ENCODE measurements around the gene RALGPS1.

Gene RALGPS1

DNA sequence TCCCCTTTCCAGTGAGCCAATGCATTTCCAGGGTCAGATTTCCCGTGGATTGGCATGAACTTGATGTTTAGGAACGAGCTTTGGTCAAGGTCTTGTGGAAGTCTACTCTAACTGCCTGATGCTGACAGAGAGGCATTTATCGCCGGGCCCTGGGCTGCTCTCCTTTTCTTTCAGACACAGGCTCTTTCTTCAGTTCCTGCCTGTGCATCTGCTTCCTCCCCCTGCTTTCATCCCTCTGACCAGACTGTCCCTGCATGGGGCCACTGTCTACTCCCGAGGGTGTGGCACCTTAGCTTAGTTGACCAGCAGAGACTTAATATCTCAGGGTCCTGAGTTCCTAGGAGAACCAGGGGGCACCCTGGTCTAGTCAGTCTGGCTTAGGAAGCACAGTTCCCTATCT, 41.2 kb downstream of the RALGPS1 start:
- no peak for DNase-seq (ENCODE audit: low read depth, low spot score)

DNA sequence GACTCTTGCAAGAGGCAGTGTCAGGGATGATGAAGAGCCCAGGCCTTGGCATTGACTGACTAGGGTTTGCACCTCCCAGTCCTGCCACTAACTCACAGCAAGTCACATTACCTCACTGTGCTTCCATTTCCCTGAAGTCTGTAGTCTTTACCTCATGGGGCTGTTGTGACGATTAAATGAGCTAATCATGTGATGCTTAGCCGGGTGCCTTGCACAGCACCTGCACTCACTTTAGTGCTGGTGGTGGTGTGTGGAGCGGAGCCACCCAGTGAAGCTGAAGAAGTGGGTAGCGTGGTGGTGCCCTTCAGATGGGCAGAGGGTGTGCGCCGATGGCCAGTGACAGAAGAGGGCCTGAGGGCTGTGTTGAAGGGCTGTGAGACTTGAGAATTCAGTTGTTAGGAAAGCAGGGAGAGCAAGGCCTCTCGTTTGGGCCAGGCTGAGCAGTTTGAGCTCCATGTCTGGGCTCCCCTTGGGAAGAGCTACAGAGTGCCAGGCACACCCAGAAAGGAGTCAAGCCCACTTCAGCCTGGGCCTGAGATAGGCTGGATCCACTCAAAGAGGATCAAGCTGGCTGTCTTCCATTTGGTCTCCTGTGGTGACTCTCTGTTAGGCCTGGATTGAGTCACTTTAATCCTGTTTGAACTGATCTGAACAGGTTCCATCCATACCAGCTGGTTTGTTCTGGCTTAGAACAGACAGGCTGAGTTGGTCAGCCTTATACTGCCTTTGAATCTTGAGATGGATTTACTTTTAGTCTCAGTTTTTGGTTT, 42.5 kb downstream of the RALGPS1 start:
- no peak for DNase-seq (ENCODE audit: low read depth, low spot score)

GRCh38 chr9:126957687-126958053, 43.1 kb downstream of the RALGPS1 start:
- no peak for DNase-seq (ENCODE audit: low read depth, low spot score)

DNA sequence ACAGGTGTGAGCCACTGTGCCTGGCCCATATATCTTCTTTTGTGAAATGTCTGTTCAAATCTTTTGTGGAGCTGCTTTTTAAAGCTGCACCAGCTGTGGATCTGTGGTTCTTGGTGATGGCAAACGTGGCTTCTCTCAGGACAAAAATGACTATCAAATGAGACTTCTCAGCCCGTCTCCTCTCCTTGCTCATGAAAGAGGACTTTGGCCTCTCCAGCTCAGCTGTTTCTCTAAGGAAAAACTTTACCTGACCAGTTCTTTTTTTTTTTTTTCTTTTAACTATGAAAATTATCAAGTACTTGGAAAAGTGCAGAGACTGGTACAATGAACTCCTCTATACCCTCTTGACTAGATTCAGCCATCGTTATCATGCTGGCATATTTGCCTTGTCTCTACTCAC, 44.8 kb downstream of the RALGPS1 start:
- no peak for DNase-seq (ENCODE audit: low read depth, low spot score)

DNA sequence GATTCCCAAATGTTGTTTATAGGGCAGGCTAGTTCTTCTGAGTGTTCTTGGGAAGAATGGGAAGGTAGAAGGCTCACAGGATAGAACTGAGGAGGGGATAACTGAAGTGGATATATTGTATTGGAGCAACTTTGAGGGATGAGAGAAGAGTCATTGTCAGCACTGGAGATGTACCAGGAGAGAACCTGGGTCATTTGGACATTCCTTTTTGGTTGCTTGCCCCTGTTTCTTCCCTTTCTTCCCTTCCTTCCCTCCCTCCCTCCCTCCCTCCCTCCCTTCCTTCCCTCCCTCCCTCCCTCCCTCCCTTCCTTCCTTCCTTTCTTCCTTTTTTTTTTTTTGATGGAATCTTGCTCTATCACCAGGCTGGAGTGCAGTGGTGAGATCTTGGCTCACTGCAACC, 45.3 kb downstream of the RALGPS1 start:
- no peak for DNase-seq (ENCODE audit: low read depth, low spot score)

- DNase-seq (ENCODE audit: low read depth, low spot score) = no peak
These were observed 47.8 kb downstream of the RALGPS1 start for GRCh38 chr9:126962336-126962735.

DNA sequence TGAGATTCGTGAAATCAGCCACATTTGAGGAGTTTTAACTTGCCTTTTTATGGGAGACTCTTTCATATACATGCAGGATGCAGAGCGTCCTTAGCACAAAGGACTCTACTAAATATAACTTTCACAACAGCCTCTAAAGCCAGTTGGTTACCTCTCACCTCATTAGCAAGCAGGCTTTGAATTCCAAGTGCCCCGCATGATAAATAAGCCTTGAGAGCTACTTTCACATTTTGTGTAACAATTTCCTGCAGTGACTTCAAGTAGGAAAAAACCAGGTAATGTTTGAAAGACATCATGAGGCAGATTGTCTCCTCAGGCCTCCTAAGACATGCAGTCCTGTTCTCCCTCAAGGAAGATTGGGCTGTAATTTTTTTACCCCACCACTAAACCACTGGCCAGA, 50.5 kb downstream of the RALGPS1 start:
- no peak for DNase-seq (ENCODE audit: low read depth, low spot score)

- DNase-seq (ENCODE audit: low read depth, low spot score) = no peak
These were observed 51.2 kb downstream of the RALGPS1 start for GRCh38 chr9:126965541-126966428.

GRCh38 chr9:126971261-126971660, 56.7 kb downstream of the RALGPS1 start:
- DNase-seq (ENCODE audit: low read depth, low spot score) = no peak

- DNase-seq (ENCODE audit: low read depth, low spot score) = no peak
These were observed 59.3 kb downstream of the RALGPS1 start for GRCh38 chr9:126973651-126974529.

DNA sequence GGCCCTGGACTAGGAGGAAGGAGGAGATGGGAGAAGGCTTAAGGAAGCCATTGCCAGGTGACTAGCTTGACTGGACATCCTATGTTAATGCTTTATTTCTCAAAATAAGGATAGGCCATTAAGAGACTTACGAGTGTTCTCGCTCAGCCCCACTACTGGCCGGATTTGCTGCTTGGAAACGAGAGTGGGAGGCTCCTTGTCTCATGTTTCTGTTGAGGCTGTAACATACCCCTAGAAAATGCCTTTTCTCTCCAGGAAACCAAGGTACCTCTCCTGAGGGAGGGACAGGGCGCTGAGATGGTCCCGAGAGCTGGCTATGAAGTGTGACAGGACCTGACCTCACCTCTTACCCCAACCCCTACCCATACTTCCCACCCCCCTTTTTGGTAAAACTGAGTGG, 60.0 kb downstream of the RALGPS1 start:
- no peak for DNase-seq (ENCODE audit: low read depth, low spot score)

DNA sequence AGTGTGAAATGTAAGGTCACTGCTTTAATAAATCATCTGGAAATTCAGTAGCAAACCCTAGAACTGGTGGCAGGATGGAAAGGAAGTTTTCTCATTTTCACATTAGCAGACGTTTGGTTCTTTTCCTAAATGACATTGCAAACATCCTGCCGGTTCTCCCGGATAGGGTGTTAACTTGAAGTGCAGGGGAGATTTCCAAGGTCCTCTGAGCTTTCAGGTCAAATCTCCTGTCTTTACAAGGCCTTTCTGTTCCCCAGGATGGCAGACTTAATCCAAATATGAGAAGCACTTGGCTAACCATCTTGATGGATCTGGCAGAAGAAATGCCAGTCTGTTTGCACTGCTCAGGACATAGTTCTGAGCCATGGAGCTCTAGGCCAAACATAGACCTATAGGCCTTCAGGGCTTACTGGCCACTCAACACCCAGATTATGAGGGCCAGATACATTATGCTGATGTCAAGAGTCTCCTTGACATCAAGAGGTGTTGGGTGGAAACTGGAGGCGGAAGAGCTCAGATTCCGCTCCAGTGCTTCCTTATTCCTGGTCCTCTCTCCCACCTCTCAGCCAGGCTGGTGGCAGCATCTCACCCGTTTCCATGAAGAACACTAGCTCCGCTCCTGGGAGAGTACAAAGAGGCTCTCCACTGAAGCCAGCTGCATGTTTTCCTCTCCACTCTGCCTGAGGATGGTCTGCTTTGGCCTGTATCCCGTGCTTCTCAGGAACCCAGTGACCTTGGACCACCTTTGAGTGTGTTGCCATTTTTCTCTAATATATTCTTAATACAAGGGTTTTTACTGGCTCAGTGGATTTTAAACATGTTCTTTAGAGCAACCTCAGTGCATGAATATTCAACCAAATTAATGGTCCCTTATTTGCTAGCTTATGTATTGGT, 61.0 kb downstream of the RALGPS1 start:
- no peak for DNase-seq (ENCODE audit: low read depth, low spot score)

DNA sequence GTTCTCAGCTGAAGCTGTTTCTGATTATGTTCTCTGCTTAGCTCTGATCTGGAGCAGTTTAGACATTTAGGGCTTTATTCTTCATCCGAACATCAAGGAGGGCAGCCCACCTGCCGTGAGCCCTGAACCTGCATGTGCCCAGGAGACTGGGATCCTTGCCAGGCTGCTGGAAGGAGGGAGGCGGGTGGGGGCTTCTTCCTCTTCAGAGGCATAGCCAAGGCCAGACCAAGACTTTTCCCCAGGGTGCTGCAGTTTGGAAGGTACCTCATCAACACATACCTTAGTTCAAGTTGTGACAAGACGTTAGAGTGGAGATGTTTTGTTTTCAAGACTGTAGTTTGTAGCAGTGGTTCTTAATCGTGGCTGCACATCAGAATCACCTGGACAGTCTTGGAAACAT, 64.9 kb downstream of the RALGPS1 start:
- DNase-seq (ENCODE audit: low read depth, low spot score) = no peak

DNA sequence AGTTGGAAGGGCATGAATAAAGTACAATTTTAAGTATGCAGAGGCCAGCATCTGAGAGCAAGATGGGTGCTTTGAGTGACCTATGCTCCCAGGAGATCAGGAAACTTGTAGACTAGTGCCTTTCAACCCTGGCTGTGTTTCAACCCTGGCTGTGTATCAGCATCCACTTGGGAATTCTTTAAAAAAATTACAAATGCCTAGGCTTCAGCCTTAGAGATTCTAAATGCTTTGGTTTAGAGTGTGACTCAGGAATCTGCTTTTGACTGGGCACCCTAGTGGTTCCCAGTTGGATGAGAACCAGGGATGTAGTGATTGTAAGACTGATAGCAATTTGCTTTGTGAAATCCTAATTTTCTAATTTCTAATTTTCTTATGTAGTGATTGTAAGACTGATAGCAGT, 65.6 kb downstream of the RALGPS1 start:
- no peak for DNase-seq (ENCODE audit: low read depth, low spot score)

GRCh38 chr9:126981218-126981617, 66.6 kb downstream of the RALGPS1 start:
- DNase-seq (ENCODE audit: low read depth, low spot score) = no peak

DNA sequence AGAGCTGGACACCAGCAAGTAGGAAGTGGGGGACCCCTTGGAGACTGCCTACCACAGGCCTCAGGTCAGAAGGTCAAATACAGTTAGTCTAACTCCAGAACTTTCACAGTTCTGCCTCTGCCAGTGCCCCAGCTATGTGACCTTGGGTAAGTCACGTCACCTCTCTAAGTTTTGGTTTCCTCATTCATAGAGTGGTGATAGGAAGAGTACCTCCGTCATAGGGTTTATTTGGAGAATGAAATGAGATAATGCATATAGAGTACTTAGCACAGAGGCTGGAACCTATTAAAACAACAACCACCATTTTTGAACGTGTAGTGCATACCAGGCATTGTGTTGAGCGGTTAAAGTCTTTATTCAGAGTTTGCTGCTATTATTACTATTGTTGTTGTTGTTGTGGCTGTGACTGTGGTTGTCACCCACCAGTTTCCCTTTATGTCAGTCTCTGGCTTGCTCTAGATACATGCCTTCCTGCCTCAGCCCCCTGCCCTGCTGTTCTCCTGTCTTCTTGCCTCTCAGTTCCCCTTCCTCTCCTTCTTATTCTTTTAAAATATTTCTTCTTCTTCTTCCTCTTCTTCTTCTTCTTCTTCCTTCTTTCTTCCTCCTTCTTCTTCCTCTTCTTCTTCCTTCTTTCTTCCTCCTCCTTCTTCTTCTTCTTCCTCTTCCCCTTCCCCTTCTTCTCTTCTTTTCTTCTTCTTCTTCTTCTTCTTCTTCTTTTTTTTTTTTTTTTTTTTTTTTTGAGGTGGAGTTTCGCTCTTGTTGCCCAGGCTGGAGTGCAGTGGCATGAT, 67.8 kb downstream of the RALGPS1 start:
- DNase-seq (ENCODE audit: low read depth, low spot score) = no peak

- no peak for DNase-seq (ENCODE audit: low read depth, low spot score)
These were observed 69.2 kb downstream of the RALGPS1 start for GRCh38 chr9:126983767-126984166.

- DNase-seq (ENCODE audit: low read depth, low spot score) = no peak
These were observed 70.4 kb downstream of the RALGPS1 start for GRCh38 chr9:126984969-126985368.

DNA sequence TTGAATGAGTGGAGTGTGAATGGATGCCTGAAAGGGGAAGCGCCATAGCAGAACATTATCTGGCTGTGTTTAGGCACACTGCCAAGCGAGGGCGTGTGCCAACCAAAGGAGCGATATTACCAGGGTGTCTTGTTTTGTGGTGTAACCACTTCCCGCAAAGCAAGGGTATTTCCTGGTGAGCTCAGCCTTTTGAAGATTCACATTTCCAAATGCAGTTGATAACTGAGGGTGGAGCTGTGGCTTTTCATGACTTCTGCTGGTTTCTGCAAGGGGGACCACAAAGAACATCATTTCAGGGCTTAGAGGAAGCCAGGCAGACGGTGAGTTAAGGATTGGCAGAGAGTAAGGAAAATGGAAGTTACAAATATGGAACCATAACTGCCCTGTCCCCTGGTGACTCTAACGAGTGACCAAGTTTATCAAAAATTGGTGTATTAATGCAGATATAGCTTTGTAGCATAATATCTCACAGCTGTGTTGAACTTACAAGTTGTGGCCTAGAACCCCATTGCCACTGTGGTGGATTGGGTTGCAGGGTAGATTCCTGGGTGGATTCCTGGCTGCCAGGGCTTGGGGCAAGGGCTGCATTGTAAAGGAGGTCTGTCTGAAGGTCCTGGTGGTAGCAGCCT, 71.4 kb downstream of the RALGPS1 start:
- DNase-seq (ENCODE audit: low read depth, low spot score) = no peak

DNA sequence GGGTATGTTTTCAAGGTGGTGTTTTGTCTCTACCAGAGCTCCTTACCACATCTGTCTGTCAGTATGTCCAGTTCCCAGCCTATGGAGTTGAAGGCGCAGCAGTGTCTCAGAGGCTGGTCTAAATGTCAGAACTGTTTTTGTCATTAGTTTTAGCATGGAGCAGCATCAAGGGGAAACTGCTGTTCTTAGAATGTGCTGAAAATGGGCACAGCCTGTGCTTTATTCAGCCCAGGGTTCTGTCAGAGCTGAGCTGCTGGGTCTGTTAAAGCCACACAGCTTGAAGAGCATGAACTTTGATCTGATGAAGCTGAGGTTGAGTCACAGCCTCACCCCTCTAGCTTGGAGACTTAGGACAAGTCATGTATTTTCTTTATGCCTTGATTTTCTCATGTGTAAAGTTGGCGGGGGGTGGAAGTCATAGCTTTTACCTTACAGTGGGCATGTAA, 71.9 kb downstream of the RALGPS1 start:
- DNase-seq (ENCODE audit: low read depth, low spot score) = no peak
